Hepatocyte (in vitro differentiated cells): ENCODE measurements around the gene DGKI.

Experiments
- CTCF ChIP-seq: fragments of 200-600 bp; sonication (generic); IDR thresholded peaks from 2 replicates; pipeline ENCODE4 v1.5.1; 2016; ENCODE audit warnings: antibody characterized with exemption, mild to moderate bottlenecking; ENCODE audit not compliant: poor library complexity
- EZH2 ChIP-seq: fragments of 200-600 bp; sonication (generic); IDR thresholded peaks from 2 replicates; pipeline ENCODE4 v1.6.1; 2016; ENCODE audit warnings: antibody characterized with exemption, mild to moderate bottlenecking, borderline replicate concordance

DNA sequence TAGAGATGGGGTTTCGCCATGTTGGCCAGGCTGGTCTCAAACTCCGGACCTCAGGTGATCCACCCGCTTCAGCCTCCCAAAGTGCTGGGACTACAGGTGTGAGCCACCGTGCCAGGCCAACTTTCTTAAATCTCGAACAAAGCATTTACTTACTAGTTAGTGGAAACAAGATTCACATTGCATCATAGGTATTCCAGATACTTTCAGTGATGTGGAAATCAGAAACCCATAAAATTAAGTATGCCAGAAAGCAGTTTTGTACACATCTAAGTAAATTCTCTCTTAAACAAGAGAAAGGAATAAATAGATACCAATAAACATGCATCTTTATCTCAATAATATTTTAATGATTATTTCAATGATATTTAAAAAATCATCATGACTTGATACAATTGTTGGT lies 75.5 kb downstream of the DGKI start:
- TF ChIP-seq CTCF (no peak), EZH2 (no peak)
